PC-3 (cell line): ENCODE measurements around the gene LUC7L.

Source experiments
- EZH2phosphoT487 ChIP-seq: fragments of 300-600 bp; sonication (generic); IDR thresholded peaks from 2 replicates; pipeline ENCODE4 v1.6.1; 2018; ENCODE audit warnings: mild to moderate bottlenecking, antibody characterized with exemption, low read length, borderline replicate concordance
- TF ChIP-seq, protein P1 (sequence below): fragments of 300-600 bp; sonication (generic); conservative IDR thresholded peaks from 2 replicates; pipeline ENCODE4 v1.5.1; 2017; ENCODE audit warnings: antibody characterized with exemption, low read depth, mild to moderate bottlenecking, low read length

DNA sequence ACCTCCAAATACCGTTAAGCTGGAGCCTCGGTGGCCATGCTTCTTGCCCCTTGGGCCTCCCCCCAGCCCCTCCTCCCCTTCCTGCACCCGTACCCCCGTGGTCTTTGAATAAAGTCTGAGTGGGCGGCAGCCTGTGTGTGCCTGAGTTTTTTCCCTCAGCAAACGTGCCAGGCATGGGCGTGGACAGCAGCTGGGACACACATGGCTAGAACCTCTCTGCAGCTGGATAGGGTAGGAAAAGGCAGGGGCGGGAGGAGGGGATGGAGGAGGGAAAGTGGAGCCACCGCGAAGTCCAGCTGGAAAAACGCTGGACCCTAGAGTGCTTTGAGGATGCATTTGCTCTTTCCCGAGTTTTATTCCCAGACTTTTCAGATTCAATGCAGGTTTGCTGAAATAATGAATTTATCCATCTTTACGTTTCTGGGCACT, 51.8 kb downstream of the LUC7L start:
- no peak for TF ChIP-seq EZH2phosphoT487
- TF ChIP-seq, protein P1, sequence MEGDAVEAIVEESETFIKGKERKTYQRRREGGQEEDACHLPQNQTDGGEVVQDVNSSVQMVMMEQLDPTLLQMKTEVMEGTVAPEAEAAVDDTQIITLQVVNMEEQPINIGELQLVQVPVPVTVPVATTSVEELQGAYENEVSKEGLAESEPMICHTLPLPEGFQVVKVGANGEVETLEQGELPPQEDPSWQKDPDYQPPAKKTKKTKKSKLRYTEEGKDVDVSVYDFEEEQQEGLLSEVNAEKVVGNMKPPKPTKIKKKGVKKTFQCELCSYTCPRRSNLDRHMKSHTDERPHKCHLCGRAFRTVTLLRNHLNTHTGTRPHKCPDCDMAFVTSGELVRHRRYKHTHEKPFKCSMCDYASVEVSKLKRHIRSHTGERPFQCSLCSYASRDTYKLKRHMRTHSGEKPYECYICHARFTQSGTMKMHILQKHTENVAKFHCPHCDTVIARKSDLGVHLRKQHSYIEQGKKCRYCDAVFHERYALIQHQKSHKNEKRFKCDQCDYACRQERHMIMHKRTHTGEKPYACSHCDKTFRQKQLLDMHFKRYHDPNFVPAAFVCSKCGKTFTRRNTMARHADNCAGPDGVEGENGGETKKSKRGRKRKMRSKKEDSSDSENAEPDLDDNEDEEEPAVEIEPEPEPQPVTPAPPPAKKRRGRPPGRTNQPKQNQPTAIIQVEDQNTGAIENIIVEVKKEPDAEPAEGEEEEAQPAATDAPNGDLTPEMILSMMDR = no peak
